ENCODE data around the gene CLPTM1L. TPM values are rescaled to one million over a fixed set of nuclear protein-coding genes. Genes with fewer than 3 reads are reported as not detected.
"Not testable (repeated sequence)": the region's sequence is repeated elsewhere in the genome, so short reads cannot be mapped to it uniquely, and the experiment has no call there.

The CLPTM1L gene
- total RNA-seq, 1 experiment from 2014 or later = 532 TPM

DNA sequence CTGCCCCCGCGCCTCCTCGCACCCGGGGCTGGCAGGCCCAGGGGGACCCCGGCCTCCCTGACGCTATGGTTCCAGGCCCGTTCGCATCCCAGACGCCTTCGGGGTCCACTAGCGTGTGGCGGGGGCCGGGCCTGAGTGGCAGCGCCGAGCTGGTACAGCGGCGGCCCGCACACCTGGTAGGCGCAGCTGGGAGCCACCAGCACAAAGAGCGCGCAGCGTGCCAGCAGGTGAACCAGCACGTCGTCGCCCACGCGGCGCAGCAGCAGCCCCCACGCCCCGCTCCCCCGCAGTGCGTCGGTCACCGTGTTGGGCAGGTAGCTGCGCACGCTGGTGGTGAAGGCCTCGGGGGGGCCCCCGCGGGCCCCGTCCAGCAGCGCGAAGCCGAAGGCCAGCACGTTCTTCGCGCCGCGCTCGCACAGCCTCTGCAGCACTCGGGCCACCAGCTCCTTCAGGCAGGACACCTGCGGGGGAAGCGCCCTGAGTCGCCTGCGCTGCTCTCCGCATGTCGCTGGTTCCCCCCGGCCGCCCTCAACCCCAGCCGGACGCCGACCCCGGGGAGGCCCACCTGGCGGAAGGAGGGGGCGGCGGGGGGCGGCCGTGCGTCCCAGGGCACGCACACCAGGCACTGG, 50.6 kb downstream of the CLPTM1L start:
- no peak for DNase-seq (ENCODE audit: low read depth)

DNA sequence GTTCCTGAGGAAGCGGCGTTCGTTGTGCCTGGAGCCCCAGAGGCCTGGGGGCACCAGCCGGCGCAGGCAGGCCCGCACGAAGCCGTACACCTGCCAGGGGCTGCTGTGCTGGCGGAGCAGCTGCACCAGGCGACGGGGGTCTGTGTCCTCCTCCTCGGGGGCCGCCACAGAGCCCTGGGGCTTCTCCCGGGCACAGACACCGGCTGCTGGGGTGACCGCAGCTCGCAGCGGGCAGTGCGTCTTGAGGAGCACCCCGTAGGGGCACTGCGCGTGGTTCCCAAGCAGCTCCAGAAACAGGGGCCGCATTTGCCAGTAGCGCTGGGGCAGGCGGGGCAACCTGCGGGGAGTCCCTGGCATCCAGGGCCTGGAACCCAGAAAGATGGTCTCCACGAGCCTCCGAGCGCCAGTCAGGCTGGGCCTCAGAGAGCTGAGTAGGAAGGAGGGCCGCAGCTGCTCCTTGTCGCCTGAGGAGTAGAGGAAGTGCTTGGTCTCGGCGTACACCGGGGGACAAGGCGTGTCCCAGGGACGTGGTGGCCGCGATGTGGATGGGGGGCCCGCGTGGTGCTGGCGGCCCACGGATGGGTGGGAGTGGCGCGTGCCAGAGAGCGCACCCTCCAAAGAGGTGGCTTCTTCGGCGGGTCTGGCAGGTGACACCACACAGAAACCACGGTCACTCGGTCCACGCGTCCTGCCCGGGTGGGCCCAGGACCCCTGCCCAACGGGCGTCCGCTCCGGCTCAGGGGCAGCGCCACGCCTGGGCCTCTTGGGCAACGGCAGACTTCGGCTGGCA, 51.3 kb downstream of the CLPTM1L start:
- no peak for DNase-seq (ENCODE audit: low read depth)

DNA sequence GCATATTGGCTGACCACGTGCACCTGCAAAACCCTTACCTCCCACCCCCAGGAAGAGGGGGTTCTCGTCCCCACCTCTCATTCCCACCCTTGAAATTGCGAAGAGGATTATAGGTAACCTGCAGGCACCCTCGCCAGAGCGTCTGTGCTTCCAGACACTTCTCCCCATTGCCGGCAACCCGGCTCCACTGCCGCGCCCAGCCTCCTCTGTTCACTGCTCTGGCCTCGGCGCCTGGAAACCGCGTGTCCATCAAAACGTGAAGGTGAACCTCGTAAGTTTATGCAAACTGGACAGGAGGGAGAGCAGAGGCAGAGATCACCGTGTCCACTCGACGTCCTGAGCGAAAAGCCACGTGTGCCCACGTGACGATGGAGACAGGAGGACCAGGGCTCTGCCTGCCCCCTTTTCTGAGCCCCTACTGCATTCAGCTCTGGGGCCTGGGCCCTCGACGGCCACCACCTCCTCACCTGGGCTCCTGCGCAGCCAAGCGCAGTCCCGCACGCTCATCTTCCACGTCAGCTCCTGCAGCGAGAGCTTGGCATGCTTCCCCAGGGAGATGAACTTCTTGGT, 52.0 kb downstream of the CLPTM1L start:
- no peak for DNase-seq (ENCODE audit: low read depth)

DNA sequence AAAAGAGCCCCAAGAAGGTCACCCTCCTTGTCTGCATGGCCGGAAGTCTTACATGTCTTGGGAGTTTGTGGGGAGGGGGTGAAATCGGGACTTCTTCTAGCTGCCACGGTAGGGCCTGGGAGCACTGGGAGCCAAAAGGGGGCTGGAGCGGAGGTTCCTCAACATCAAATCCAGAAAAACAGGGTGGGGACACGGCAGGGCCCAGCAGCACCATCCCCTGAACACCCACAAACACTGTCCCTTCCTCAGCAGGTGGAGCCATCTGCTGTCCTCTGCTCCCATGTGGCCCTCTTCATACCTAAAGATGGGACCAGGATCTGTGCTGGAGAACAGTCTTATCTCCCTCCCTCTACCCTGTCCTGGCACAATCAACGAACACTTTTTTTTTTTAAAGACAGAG, 52.8 kb downstream of the CLPTM1L start:
- no peak for DNase-seq (ENCODE audit: low read depth)

DNA sequence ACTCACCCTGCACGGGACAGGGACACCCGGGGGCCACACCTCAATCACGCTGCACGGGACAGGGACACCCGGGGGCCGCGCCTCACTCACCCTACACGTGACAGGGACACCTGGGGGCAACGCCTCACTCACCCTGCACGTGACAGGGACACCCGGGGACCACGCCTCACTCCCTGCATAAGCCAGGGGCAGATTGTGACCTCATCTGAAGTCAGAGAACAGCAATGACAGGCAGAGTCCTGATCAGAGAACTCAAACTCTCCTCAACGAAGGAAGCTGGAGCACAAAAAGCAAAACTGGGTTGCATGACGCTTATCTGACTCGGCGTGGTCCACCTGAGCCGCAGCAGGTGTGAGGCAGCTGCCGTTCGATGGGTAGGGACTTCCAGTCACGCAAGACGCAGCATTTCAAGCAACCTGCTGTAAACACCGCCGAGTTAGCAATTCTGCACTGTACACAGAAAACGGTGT, 53.3 kb downstream of the CLPTM1L start:
- DNase-seq (ENCODE audit: low read depth) = no peak

DNA sequence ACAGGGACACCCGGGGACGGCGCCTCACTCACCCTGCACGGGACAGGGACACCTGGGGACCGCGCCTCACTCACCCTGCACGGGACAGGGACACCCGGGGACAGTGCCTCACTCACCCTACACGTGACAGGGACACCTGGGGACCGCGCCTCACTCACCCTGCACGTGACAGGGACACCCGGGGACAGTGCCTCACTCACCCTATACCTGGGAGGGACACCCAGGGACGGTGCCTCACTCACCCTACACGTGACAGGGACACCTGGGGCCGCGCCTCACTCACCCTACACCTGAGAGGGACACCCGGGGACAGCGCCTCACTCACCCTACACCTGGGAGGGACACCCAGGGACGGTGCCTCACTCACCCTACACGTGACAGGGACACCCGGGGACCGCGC, 53.9 kb downstream of the CLPTM1L start:
- DNase-seq (ENCODE audit: low read depth) = not testable (repeated sequence)

DNA sequence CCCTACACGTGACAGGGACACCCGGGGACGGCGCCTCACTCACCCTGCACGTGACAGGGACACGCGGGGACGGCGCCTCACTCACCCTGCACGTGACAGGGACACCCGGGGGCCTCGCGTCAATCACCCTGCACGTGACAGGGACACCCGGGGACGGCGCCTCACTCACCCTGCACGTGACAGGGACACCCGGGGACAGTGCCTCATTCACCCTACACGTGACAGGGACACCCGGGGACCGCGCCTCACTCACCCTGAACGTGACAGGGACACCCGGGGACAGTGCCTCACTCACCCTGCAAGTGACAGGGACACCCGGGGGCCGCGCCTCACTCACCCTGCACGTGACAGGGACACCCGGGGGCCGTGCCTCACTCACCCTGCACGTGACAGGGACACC, 55.3 kb downstream of the CLPTM1L start:
- DNase-seq (ENCODE audit: low read depth) = not testable (repeated sequence)

DNA sequence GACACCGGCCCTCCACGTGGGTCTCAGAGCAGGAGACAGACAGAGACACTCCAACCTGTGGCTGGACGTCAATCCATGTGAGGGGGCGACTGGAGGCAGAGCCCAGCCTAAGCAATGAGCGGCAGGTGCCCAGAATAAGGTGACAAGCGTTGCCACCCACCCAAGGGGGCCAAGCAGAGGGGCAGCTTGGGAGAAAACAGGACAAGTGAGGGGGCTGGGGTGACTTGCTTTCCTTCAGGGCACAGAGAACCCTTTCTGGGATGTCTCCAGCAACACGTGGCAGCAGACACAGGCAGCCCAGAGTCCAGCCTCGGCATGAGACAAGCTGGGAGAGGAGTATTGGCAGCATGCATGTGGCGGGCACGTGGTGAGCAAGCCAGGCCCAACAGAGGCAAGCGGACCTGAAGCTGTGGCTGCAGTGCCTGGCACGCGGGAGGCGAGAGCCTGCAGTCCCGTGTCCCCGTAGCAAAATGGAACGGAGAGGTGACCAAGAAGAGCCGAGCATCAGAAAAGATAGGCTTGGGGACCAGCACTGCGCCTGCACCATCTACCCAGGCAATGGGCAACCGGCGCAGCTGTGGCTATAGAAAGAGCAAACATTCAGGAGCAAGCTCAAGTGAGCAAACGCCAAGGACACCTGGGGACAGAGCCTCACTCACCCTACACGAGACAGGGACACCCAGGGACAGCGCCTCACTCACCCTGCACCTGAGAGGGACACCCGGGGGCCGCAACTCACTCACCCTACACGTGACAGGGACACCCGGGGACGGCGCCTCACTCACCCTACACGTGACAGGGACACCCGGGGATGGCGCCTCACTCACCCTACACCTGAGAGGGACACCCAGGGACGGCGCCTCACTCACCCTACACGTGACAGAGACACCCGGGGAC, 56.2 kb downstream of the CLPTM1L start:
- no peak for DNase-seq (ENCODE audit: low read depth)

DNA sequence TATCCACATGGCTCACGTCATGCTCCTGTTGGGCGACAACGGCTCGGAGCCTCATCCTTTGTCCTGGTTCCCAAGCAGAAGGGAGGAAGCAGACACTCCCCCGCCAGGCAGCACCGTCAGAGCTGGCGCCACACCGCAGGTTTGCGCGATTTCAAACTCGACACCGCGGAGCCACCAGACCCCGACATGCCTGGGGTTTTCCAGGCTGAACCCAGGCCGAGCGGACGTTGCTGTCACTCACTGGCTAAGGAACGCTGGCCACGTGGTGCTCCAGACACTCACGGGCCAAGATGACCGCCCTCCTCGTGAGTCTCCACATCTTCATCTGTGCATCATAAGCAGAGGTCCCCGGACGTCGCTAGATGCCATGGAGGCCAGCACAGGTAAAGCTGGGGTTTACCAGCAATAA, 59.0 kb downstream of the CLPTM1L start:
- DNase-seq (ENCODE audit: low read depth) = no peak

DNA sequence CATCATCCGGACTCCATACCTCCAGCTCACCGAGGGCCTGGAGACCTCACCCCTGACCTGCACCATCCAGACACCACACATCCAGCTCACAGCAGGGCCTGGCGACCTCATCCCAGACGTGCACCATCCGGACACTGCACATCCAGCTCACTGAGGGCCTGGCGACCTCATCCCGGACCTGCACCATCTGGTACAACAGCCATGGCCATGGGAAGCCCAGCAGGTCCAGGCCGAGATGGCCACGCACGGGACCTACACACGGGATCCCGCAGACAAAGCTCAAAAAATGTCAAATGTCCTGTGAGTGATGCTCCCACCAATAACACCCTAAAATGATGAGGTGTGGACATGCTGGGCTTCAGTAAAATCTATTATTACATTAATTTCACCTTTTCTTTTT, 59.8 kb downstream of the CLPTM1L start:
- DNase-seq (ENCODE audit: low read depth) = no peak

DNA sequence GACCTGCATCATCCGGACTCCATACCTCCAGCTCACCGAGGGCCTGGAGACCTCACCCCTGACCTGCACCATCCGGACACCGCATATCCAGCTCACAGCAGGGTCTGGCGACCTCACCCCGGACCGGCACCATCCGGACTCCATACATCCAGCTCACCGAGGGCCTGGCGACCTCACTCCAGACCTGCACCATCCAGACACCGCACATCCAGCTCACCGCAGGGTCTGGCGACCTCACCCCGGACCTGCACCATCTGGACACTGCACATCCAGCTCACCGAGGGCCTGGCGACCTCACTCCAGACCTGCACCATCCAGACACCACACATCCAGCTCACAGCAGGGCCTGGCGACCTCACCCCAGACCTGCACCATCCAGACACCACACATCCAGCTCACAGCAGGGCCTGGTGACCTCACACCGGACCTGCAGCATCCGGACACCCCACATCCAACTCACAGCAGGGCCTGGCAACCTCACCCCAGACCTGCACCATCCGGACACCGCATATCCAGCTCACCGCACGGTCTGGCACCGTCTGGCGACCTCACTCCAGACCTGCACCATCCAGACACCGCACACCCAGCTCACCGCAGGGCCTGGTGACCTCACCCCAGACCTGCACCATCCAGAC, 60.4 kb downstream of the CLPTM1L start:
- DNase-seq (ENCODE audit: low read depth) = not testable (repeated sequence)

DNA sequence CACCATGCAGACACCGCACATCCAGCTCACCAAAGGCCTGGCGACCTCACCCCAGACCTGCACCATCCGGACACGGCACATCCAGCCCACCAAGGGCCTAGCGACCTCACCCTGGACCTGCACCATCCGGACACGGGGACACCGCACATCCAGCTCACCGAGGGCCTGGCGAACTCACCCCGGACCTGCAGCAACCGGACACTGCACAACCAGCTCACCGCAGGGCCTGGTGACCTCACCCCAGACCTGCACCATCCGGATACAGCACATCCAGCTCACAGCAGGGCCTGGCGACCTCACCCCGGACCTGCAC, 61.2 kb downstream of the CLPTM1L start:
- DNase-seq (ENCODE audit: low read depth) = not testable (repeated sequence)

DNA sequence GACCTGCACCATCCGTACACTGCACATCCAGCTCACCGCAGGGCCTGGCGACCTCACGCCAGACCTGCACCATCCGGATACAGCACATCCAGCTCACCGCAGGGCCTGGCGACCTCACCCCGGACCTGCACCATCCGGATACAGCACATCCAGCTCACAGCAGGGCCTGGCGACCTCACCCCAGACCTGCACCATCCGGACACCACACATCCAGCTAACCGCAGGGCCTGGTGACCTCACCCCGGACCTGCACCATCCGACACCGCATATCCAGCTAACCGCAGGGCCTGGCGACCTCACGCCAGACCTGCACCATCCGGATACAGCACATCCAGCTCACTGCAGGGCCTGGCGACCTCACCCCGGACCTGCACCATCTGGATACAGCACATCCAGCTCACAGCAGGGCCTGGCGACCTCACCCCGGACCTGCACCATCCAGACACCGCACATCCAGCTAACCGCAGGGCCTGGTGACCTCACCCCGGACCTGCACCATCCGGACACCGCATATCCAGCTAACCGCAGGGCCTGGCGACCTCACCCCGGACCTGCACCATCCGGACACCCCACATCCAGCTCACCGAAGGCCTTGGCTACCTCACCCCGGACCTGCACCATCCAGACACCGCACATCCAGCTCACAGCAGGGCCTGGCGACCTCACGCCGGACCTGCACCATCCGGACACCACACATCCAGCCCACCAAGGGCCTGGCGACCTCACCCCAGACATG, 61.7 kb downstream of the CLPTM1L start:
- DNase-seq (ENCODE audit: low read depth) = not testable (repeated sequence)

DNA sequence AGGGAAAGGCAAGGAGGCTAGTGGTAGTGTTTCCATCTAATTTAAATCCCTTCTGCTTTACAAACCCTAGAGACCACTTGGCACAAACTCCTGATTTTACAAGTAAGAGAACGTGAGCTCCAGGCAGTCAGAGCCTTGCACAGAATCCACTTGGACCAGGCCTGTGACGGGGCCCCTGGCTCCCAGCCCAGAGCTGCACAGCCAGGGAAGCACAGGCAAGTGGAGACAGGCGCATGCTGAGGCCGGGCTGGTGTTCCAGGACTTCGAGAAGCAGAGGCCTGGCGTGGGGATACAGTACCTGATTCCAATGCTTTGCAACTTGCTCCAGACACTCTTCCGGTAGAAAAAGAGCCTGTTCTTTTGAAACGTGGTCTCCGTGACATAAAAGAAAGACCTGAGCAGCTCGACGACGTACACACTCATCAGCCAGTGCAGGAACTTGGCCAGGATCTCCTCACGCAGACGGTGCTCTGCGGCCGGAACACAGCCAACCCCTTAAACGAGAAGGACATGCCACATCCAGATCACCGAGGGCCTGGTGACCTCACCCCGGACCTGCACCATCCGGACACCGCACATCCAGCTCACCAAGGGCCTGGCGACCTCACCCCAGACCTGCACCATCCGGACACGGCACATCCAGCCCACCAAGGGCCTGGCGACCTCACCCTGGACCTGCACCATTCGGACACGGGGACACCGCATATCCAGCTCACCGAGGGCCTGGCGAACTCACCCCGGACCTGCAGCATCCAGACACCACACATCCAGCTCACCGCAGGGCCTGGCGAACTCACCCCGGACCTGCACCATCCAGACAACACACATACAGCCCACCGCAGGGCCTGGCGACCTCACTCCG, 62.5 kb downstream of the CLPTM1L start:
- no peak for DNase-seq (ENCODE audit: low read depth)

DNA sequence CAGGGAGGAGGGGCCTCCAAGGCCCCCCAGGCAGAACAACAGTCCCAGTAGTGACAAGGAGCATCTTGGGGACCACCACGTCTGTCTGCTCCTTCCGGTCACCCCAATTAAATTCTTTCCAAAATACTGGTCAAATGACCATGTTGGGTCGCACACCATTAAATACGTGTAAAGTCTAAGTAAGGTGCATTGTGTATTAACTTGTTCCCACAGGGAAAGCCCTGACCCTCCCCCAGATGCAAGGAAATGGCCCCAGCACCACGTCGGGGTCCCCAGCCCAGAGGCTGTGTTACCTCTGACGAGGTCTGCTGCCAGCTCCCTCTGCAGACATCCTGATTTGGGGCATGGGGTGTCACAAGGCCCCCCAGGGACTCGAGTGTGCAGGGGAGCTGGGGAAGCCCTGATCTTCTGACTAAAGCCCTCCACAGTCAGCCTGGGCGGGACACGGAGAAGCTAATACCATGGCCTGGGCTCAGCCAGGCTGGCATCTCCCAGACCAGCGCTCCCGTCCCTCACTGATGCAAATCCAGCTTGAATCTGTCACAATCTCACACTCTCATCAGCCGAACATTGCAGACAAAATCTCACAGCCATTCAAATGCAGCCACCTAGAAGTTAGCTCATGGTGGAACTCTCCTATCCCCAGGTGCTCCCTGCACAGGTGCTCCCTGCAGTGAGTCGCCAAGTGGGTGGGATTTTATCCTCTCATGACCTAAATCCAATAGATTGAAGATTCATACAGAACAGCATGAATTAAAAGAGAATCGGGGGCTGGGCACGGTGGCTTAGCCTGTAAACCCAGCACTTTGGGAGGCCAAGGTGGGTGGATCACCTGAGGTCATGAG, 63.6 kb downstream of the CLPTM1L start:
- no peak for DNase-seq (ENCODE audit: low read depth)

DNA sequence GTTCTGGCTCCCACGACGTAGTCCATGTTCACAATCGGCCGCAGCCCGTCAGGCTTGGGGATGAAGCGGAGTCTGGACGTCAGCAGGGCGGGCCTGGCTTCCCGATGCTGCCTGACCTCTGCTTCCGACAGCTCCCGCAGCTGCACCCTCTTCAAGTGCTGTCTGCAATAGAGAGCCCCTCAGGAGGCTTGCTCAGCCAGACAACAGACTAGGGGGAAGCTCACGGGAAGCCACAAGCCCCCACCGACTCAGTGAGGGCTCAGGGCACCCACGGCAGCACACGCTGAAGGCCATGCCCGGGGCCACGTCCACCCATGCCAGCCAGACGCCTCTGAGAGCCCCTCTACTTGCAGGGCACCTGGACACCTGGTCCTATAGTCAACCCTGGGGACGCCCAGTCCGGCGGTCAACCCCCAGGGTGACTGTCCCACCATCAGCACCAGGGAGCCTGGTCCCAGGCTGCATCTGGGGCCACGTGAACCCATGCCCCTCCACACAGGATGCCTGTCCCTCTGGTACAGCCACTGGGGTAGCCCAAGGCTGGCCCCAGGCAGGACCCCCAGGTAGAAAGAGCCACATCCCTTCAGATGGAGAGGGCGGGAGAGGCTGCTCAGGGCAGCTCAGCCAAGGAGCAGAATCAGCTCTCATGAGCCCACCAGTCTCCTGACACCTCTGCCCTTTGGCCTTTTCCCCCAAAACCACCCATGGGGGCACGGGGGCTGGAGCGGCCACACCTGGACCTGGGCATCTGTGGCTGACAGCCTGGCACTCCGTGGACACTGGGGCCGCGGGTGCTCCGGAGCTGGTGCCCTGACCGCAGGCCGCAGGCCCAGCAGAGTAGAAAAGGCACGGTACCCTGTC, 64.5 kb downstream of the CLPTM1L start:
- DNase-seq (ENCODE audit: low read depth) = no peak

DNA sequence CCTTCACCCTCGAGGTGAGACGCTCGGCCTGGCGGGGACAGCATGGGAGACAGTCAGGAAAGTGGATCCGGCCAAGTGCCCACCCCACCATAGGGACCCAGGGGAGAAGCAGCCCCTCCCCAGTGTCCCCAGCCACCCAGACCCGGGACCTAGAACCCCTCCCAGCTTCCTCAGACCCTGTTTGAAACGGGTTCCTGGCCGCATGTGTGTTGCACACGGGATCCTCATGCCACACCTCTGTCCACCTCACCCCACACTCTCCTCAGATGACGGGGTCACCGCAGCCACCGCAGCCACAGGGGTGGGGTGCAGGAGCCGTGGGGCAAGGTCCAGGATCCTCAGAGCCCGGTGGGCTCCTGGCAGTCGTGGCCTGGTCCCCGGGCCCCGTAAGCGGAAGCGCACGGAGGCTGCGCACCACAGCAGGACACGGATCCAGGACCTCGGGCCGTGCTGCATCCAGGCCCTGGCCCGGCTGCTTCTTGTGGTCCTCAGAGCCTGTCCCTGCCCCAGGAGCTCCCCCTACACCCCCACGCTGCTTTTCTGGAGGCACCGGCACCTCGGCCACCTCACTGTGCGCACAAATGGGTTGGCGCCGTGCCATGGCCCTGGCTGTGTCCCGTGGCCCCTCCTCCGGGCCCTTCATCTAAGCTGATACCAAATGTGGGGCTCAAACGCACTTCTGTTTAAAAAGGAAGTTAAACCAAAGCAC, 65.3 kb downstream of the CLPTM1L start:
- no peak for DNase-seq (ENCODE audit: low read depth)
